HUES64 (cell line): ENCODE results near the gene PLBD2. TPM values are rescaled to one million over a fixed set of nuclear protein-coding genes. Genes with fewer than 3 reads are reported as not detected.
A peak's percentile ranks its signal among the peaks of the same experiment; 100 is the strongest.

Source experiments
- H3K27ac ChIP-seq: 2 replicates; pipeline ENCODE4 v1.7.0; 2013; ENCODE audit warnings: low read depth, low read length, inconsistent platforms
- H3K27me3 ChIP-seq: 2 replicates; pipeline ENCODE4 v1.6.1; 2013; ENCODE audit warnings: mild to moderate bottlenecking, low read length; ENCODE audit not compliant: insufficient read depth
- H3K36me3 ChIP-seq: 2 replicates; pipeline ENCODE4 v1.6.1; 2013; ENCODE audit warnings: mild to moderate bottlenecking, low read length; ENCODE audit not compliant: insufficient read depth
- H3K4me1 ChIP-seq: 2 replicates; pipeline ENCODE4 v1.6.1; 2013; ENCODE audit warnings: mild to moderate bottlenecking, low read length, moderate library complexity; ENCODE audit not compliant: insufficient read depth
- H3K4me3 ChIP-seq: 2 replicates; pipeline ENCODE4 v1.5.1; 2013; ENCODE audit warnings: mild to moderate bottlenecking, low read length, moderate library complexity
- H3K9ac ChIP-seq: 2 replicates; pipeline ENCODE4 v1.6.1; 2013; ENCODE audit warnings: mild to moderate bottlenecking, low read depth, low read length
- H3K9me3 ChIP-seq: 2 replicates; pipeline ENCODE4 v1.6.1; 2013; ENCODE audit warnings: low read depth, low read length; ENCODE audit not compliant: insufficient read depth
- WGBS: fragments of 150-250, 120-280 bp; methylation state at CpG from one replicate; pipeline ENCODE4 v1.1.7; 2013; ENCODE audit warnings: missing lambda C conversion rate; 5-methylcytosine and 5-hydroxymethylcytosine counted together
- polyA plus RNA-seq, 2 experiments: library from polyadenylated mRNA; stranded (reverse); fragments of 50-300 nt; gene quantifications; one replicate each; pipeline ENCODE4 v1.2.3, GENCODE V29; 2013

PLBD2 gene, protein sequence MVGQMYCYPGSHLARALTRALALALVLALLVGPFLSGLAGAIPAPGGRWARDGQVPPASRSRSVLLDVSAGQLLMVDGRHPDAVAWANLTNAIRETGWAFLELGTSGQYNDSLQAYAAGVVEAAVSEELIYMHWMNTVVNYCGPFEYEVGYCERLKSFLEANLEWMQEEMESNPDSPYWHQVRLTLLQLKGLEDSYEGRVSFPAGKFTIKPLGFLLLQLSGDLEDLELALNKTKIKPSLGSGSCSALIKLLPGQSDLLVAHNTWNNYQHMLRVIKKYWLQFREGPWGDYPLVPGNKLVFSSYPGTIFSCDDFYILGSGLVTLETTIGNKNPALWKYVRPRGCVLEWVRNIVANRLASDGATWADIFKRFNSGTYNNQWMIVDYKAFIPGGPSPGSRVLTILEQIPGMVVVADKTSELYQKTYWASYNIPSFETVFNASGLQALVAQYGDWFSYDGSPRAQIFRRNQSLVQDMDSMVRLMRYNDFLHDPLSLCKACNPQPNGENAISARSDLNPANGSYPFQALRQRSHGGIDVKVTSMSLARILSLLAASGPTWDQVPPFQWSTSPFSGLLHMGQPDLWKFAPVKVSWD
- 22.9 TPM for polyA plus RNA-seq (2013, experiment 1 of 2)
- 27.8 TPM for polyA plus RNA-seq (2013, experiment 2 of 2)

- 0 out of 2 replicates have a peak, but pooled peaks cover 3% of the 10 kb centered on the region for H3K36me3 ChIP-seq
- peak within 1 kb of the TSS; percentile 87 for H3K9ac ChIP-seq
- WGBS: under 1% methylated on average over 67 of the region's 67 CpGs
- no peak within 1 kb of the TSS for H3K27ac ChIP-seq
- peak within 1 kb of the TSS; percentile 99 for H3K4me3 ChIP-seq
- peaks cover 10% of the 10 kb centered on the region for H3K4me1 ChIP-seq
- no peaks in the 10 kb centered on the region for H3K9me3 ChIP-seq
- H3K27me3 ChIP-seq: no peaks in the 10 kb centered on the region
Measured at GRCh38 chr12:113358381-113359132, at the start of gene PLBD2. PLBD2 (plus strand) TSS chr12:113358587; CDS start chr12:113358601, 14 bp downstream.

GRCh38 chr12:113310489-113310888 lies 47.9 kb upstream of the PLBD2 start:
- Histone ChIP-seq H3K9ac (no peak overlapping the region), H3K4me1 (no peaks in the 10 kb centered on the region), H3K9me3 (0 out of 2 replicates have a peak, but pooled peaks cover 3% of the 10 kb centered on the region), H3K36me3 (peaks cover 7% of the 10 kb centered on the region; the same call in 1 of the 2 replicates), H3K27ac (no peak overlapping the region), H3K4me3 (no peak overlapping the region), H3K27me3 (no peaks in the 10 kb centered on the region)
- WGBS: 93% methylated on average over 1 of the region's 1 CpG

DNA sequence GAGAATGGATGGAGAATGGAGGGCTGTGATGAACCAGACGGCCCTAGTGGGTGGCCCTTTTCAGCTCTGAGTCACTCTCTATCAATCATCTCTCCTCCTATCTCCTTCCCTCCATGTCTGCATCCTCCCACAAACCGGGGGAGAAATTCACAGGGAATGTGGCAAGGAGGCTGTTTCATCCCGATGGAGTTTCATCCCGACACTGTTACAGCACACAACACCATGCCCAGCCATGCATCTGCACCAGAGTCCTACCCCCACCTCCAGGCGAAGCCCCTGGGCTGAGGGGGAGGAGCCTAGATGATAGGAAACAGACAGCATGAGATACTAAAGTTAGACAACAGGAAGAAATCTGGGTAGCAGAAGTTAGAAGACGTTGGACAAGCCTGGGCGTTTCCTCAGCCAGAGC lies 44.3 kb upstream of the PLBD2 start:
- no peaks in the 10 kb centered on the region for H3K4me1 ChIP-seq

DNA sequence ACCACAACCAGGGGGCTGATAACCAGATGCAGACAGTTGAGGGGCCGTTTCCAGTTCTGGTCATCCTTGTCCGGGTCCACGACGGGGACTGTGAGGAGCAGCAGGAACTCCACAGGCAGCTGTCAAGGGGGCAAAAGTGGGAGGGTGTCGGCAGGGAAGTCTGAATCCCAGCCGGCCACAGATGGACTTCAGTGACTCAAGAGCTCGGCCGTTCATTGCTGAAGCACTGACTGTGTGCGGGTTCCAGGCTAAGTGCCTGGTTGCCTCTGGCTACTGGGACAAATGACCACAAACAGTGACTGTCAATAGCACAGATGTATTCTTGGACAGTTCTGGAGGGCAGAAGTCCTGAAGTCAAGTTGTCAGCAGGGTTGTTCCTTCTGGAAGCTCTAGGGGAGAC lies 43.0 kb upstream of the PLBD2 start:
- H3K4me3 ChIP-seq: no peak overlapping the region
- H3K9ac ChIP-seq: no peak overlapping the region
- no peaks in the 10 kb centered on the region for H3K9me3 ChIP-seq
- no peak overlapping the region for H3K27ac ChIP-seq
- H3K27me3 ChIP-seq: no peaks in the 10 kb centered on the region
- H3K4me1 ChIP-seq: no peaks in the 10 kb centered on the region
- peaks cover 17% of the 10 kb centered on the region for H3K36me3 ChIP-seq
- WGBS: 94% methylated on average over 9 of the region's 9 CpGs

More for the DNA sequence above, 44.3 kb upstream of the PLBD2 start:
- Histone ChIP-seq H3K27me3 (no peaks in the 10 kb centered on the region), H3K4me3 (no peak overlapping the region), H3K9ac (no peak overlapping the region), H3K27ac (no peak overlapping the region), H3K36me3 (peaks cover 17% of the 10 kb centered on the region), H3K9me3 (0 out of 2 replicates have a peak, but pooled peaks cover 3% of the 10 kb centered on the region)
- WGBS: 71% methylated on average over 4 of the region's 7 CpGs

GRCh38 chr12:113316155-113316554 lies 42.2 kb upstream of the PLBD2 start:
- 94% methylated on average over 7 of the region's 7 CpGs for WGBS

DNA sequence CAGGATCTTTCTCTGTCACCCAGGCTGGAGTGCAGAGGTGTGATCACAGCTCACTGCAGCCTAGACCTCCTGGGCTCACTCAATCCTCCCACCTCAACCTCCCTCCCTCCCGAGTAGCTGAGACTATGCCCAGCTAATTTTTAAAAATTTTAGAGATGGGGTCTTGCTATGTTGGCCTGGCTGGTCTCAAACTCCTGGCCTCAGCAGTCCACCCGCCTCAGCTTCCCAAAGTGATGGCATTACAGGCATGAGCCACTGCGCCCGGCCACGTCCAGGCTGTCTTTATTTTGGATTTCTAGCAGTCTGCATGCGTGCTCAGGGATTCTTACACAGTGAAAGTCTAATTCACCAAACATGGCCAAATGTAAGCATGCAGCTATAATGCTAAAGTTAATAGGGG lies 41.3 kb upstream of the PLBD2 start:
- Histone ChIP-seq H3K9ac (no peak overlapping the region), H3K36me3 (peaks cover 17% of the 10 kb centered on the region), H3K9me3 (no peaks in the 10 kb centered on the region), H3K27me3 (no peaks in the 10 kb centered on the region), H3K27ac (no peak overlapping the region), H3K4me1 (no peaks in the 10 kb centered on the region), H3K4me3 (no peak overlapping the region)
- 95% methylated on average over 6 of the region's 6 CpGs for whole genome bisulfite sequencing

More at GRCh38 chr12:113316155-113316554, 42.2 kb upstream of the PLBD2 start:
- H3K9ac ChIP-seq: no peak overlapping the region
- H3K9me3 ChIP-seq: no peaks in the 10 kb centered on the region
- H3K27ac ChIP-seq: no peak overlapping the region
- H3K4me1 ChIP-seq: no peaks in the 10 kb centered on the region
- H3K36me3 ChIP-seq: peaks cover 17% of the 10 kb centered on the region
- no peaks in the 10 kb centered on the region for H3K27me3 ChIP-seq
- H3K4me3 ChIP-seq: no peak overlapping the region

DNA sequence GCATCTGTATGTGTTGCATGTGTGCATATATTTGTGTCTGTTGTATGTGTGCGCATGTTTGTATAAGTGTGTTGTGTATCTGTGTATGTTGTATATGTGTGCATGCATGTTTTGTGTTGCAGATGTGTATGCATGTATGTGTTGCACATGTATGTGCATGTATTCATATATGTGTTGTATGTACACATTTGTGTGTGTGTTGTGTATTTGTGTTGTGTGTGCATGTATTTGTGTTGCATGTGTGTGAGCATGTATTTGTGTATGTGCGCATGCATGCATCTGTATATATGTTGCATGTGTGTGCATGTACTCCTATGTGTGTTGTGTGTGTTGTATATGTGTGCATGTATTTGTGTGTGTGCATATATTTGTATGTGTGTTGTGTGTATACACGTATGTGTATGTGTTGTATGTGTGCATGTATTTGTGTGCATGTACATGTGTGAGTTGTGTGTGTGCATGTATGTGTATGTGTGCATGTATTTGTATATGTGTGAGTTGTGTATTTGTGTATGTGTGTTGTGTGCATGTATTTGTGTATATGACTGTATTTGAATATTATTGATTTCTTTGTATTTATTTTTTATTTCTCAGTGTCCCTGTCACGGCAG lies 40.2 kb upstream of the PLBD2 start:
- H3K4me3 ChIP-seq: no peak overlapping the region
- 93% methylated on average over 4 of the region's 4 CpGs for WGBS
- H3K9me3 ChIP-seq: no peaks in the 10 kb centered on the region
- peaks cover 17% of the 10 kb centered on the region for H3K36me3 ChIP-seq
- H3K27ac ChIP-seq: no peak overlapping the region
- H3K27me3 ChIP-seq: no peaks in the 10 kb centered on the region
- no peaks in the 10 kb centered on the region for H3K4me1 ChIP-seq
- no peak overlapping the region for H3K9ac ChIP-seq

- no peak overlapping the region for H3K9ac ChIP-seq
- H3K9me3 ChIP-seq: no peaks in the 10 kb centered on the region
- H3K4me3 ChIP-seq: no peak overlapping the region
- WGBS: 87% methylated on average over 15 of the region's 15 CpGs
- no peak overlapping the region for H3K27ac ChIP-seq
- no peaks in the 10 kb centered on the region for H3K27me3 ChIP-seq
- H3K4me1 ChIP-seq: no peaks in the 10 kb centered on the region
- peaks cover 17% of the 10 kb centered on the region for H3K36me3 ChIP-seq
Measured at GRCh38 chr12:113318900-113319628, 39.3 kb upstream of the PLBD2 start.

- Histone ChIP-seq H3K27ac (no peak overlapping the region), H3K9me3 (no peaks in the 10 kb centered on the region), H3K36me3 (peaks cover 11% of the 10 kb centered on the region), H3K4me1 (no peaks in the 10 kb centered on the region), H3K9ac (no peak overlapping the region), H3K4me3 (no peak overlapping the region), H3K27me3 (no peaks in the 10 kb centered on the region)
- WGBS: 83% methylated on average over 12 of the region's 12 CpGs
Measured at GRCh38 chr12:113320401-113320800, 38.0 kb upstream of the PLBD2 start.

DNA sequence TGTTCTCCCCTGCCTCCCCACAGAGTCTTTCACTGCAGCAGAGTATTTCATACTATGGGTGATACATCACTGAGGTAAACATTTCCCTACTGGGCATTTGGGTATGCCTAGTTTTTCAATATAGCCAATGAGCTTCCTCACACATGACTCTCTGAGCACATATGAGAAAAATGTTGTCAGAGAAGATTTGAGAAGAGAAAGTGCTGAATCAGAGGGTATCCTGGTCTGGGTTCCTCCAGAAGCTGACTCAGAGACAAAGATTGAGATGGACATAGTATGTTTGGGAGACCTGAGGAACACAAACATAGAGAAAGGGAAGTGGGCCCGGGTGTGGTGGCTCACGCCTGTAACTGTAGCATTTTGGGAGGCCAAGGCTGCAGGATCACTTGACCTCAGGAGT lies 36.0 kb upstream of the PLBD2 start:
- no peak overlapping the region for H3K4me3 ChIP-seq
- no peaks in the 10 kb centered on the region for H3K27me3 ChIP-seq
- WGBS: 98% methylated on average over 2 of the region's 2 CpGs
- H3K4me1 ChIP-seq: no peaks in the 10 kb centered on the region
- H3K27ac ChIP-seq: no peak overlapping the region
- peaks cover 9% of the 10 kb centered on the region for H3K36me3 ChIP-seq
- H3K9ac ChIP-seq: no peak overlapping the region
- no peaks in the 10 kb centered on the region for H3K9me3 ChIP-seq
